Keratinocyte (primary cell): Measurements from ENCODE around the gene XCL1.

Source experiments
- EZH2 ChIP-seq: IDR thresholded peaks from one replicate; pipeline ENCODE4 v1.6.1; 2012; ENCODE audit warnings: inconsistent platforms, mild to moderate bottlenecking, low read length, moderate library complexity
- TF ChIP-seq, protein P1 (sequence below), 3 experiments: IDR thresholded peaks in 1 of 3; conservative IDR thresholded peaks in 1 of 3; optimal IDR thresholded peaks in 1 of 3; 2 replicates in 2 of 3; 3 replicates in 1 of 3; pipeline versions ENCODE3 to v1.5.1; 2011; ENCODE audit warnings: low read length in 3 of 3, mild to moderate bottlenecking in 3 of 3, moderate library complexity in 2 of 3, control low read depth in 1 of 3, inconsistent platforms in 1 of 3; ENCODE audit not compliant: insufficient read depth in 2 of 3; ENCODE audit errors: extremely low read depth in 1 of 3

DNA sequence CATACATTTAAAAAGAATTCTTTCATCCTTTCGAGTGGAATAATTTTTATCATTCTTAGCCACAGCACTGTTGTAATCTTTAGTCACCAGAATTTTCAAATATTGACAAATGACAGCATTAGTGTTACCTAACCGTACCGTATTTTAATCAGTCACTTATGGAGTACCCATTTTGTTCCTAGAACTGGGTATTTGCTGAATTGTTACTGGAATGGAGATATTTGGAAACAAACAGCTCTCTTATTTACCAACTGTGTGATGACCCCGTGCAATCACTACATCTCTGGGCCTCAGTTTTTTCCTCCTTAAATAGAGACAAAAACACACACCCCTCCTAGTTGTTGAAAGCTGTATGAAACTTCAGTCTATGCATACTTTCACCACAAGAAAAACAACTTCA, 24.7 kb upstream of the XCL1 start:
- TF ChIP-seq, protein P1, sequence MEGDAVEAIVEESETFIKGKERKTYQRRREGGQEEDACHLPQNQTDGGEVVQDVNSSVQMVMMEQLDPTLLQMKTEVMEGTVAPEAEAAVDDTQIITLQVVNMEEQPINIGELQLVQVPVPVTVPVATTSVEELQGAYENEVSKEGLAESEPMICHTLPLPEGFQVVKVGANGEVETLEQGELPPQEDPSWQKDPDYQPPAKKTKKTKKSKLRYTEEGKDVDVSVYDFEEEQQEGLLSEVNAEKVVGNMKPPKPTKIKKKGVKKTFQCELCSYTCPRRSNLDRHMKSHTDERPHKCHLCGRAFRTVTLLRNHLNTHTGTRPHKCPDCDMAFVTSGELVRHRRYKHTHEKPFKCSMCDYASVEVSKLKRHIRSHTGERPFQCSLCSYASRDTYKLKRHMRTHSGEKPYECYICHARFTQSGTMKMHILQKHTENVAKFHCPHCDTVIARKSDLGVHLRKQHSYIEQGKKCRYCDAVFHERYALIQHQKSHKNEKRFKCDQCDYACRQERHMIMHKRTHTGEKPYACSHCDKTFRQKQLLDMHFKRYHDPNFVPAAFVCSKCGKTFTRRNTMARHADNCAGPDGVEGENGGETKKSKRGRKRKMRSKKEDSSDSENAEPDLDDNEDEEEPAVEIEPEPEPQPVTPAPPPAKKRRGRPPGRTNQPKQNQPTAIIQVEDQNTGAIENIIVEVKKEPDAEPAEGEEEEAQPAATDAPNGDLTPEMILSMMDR (optimal IDR thresholded peaks at IDR 0.05 in 1 of 3, IDR thresholded peaks at IDR 0.05 in 1 of 3, conservative IDR thresholded peaks at IDR 0.05 in 1 of 3; ENCODE audit: extremely low read depth in 1 of 3, insufficient read depth in 2 of 3, low read length in 3 of 3), result no peak
- TF ChIP-seq EZH2, result no peak
